Measurements from ENCODE around the gene ZNF43. TPM values are rescaled to one million over a fixed set of nuclear protein-coding genes. Genes with fewer than 3 reads are reported as not detected.

ZNF43 gene
- total RNA-seq, 4 donors from 2014 or later, result 7.6 to 10.4 (median 8.1) TPM

- H3K36me3 ChIP-seq, result peaks cover 3 to 63% (median 37%) of the 10 kb centered on the region in 4 donors
These were observed 5.1 kb upstream of the ZNF43 start for GRCh38 chr19:21841081-21841480.

GRCh38 chr19:21839976-21840375 lies 4.0 kb upstream of the ZNF43 start:
- Histone ChIP-seq H3K27ac (replicated peaks in 1 of 4) (no peak overlapping the region), H3K36me3 (peaks cover 3 to 54% (median 35%) of the 10 kb centered on the region in 4 donors), H3K27me3 (no peaks in the 10 kb centered on the region), H3K4me3 (no peak overlapping the region), H3K4me1 (peaks cover 6 to 7% (median 7%) of the 10 kb centered on the region in 4 donors), H3K9me3 (no peaks in the 10 kb centered on the region)
- no peak for DNase-seq (ENCODE audit: extremely low spot score)
- intact Hi-C loops (cut with DNase I), result no loop called here
- TF ChIP-seq POLR2AphosphoS5 (IDR thresholded peaks at IDR 0.05), result no peak
- TF ChIP-seq POLR2A (IDR thresholded peaks at IDR 0.05; ENCODE audit: low read depth), result no peak
- no peak for TF ChIP-seq EP300 (IDR thresholded peaks at IDR 0.05)
- TF ChIP-seq, protein P1, sequence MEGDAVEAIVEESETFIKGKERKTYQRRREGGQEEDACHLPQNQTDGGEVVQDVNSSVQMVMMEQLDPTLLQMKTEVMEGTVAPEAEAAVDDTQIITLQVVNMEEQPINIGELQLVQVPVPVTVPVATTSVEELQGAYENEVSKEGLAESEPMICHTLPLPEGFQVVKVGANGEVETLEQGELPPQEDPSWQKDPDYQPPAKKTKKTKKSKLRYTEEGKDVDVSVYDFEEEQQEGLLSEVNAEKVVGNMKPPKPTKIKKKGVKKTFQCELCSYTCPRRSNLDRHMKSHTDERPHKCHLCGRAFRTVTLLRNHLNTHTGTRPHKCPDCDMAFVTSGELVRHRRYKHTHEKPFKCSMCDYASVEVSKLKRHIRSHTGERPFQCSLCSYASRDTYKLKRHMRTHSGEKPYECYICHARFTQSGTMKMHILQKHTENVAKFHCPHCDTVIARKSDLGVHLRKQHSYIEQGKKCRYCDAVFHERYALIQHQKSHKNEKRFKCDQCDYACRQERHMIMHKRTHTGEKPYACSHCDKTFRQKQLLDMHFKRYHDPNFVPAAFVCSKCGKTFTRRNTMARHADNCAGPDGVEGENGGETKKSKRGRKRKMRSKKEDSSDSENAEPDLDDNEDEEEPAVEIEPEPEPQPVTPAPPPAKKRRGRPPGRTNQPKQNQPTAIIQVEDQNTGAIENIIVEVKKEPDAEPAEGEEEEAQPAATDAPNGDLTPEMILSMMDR (IDR thresholded peaks at IDR 0.05), result no peak
- WGBS, result 100% methylated on average over 1 of the region's 1 CpG

More at GRCh38 chr19:21841081-21841480, 5.1 kb upstream of the ZNF43 start:
- 100% methylated on average over 5 of the region's 5 CpGs for WGBS
- no peak overlapping the region for H3K4me3 ChIP-seq
- DNase-seq (ENCODE audit: extremely low spot score), result no peak
- peaks cover 6 to 7% (median 6%) of the 10 kb centered on the region in 4 donors for H3K4me1 ChIP-seq
- TF ChIP-seq POLR2AphosphoS5 (IDR thresholded peaks at IDR 0.05) (no peak), EP300 (IDR thresholded peaks at IDR 0.05) (no peak), POLR2A (IDR thresholded peaks at IDR 0.05; ENCODE audit: low read depth) (no peak)
- TF ChIP-seq, protein P1 (IDR thresholded peaks at IDR 0.05), result no peak
- H3K27ac ChIP-seq (replicated peaks in 1 of 4), result no peak overlapping the region
- no peaks in the 10 kb centered on the region for H3K27me3 ChIP-seq
- H3K9me3 ChIP-seq, result no peaks in the 10 kb centered on the region
- intact Hi-C loops (cut with DNase I), result no loop called here

DNA sequence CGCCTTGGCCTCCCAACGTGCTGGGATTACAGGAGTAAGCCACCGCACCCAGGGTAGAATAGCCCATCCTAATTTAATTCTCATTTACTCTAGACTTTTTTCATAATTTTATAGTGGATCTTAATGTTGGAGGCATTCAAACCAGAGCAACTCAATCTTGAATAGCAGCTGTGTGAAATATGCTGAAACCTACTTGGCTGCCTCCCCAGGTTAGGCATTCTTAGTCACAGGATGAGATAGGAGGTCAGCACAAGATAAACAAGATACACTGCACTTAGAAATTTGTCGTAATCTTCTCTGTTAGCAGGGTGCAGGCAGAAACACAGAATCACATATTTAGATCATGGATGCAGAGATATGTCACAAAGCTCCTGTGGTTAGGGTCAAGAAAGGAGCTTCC lies 2.7 kb upstream of the ZNF43 start:
- intact Hi-C loops (cut with DNase I), result no loop called here
- H3K27me3 ChIP-seq, result no peaks in the 10 kb centered on the region
- no peak overlapping the region for H3K27ac ChIP-seq (replicated peaks in 1 of 4)
- H3K4me1 ChIP-seq, result peaks cover 6 to 13% (median 9%) of the 10 kb centered on the region in 4 donors
- 94% methylated on average over 4 of the region's 4 CpGs for WGBS
- H3K9me3 ChIP-seq, result no peaks in the 10 kb centered on the region
- H3K36me3 ChIP-seq, result peaks cover 3 to 44% (median 30%) of the 10 kb centered on the region in 4 donors
- no peak overlapping the region for H3K4me3 ChIP-seq
- TF ChIP-seq POLR2A (IDR thresholded peaks at IDR 0.05; ENCODE audit: low read depth) (no peak), POLR2AphosphoS5 (IDR thresholded peaks at IDR 0.05) (no peak), EP300 (IDR thresholded peaks at IDR 0.05) (no peak)
- TF ChIP-seq, protein P1 (IDR thresholded peaks at IDR 0.05), result no peak
- DNase-seq (ENCODE audit: extremely low spot score), result no peak

DNA sequence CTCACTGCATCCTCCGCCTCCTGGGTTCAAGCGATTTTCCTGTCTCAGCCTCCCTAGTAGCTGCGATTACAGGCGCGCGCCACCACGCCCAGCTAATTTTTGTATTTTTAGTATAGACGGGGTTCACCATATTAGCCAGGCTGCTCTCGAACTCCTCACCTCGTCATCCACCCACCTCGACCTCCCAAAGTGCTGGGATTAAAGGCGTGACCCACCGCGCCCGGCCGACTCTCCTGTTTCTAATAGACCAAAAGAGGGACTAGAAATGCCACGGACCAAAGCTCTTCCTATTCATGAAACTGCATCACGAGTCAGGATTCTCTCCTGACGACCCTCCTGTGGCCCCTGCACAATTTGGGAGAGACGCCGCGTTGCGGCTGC lies 563 bp downstream of the ZNF43 start:
- Histone ChIP-seq H3K4me1 (peaks cover 6 to 17% (median 10%) of the 10 kb centered on the region in 4 donors), H3K27ac (replicated peaks in 1 of 4) (peak overlapping the region; percentile 86 to 93 (median 90)), H3K27me3 (no peaks in the 10 kb centered on the region), H3K36me3 (peaks cover 0 to 11% (median under 1%) of the 10 kb centered on the region in 4 donors), H3K4me3 (peak overlapping the region; percentile 68 to 88 (median 74)), H3K9me3 (peaks cover 0 to 11% (median 0%) of the 10 kb centered on the region in 4 donors)
- TF ChIP-seq POLR2AphosphoS5 (IDR thresholded peaks at IDR 0.05), result no peak
- TF ChIP-seq, protein P1 (IDR thresholded peaks at IDR 0.05), result no peak
- TF ChIP-seq EP300 (IDR thresholded peaks at IDR 0.05), result no peak
- no peak for TF ChIP-seq POLR2A (IDR thresholded peaks at IDR 0.05; ENCODE audit: low read depth)
- DNase-seq (ENCODE audit: extremely low spot score), result no peak
- intact Hi-C loops (cut with DNase I), result no loop called here
- WGBS, result 11% methylated on average over 22 of the region's 23 CpGs

- no peak overlapping the region for H3K27ac ChIP-seq (replicated peaks in 1 of 4)
- intact Hi-C loops (cut with DNase I), result loop anchor here (5.0 kb wide), 1 partner anchor 66 kb away; the partner anchor contains the start of gene ZNF100
- DNase-seq (ENCODE audit: extremely low spot score), result no peak
- peaks cover 0 to 11% (median 0%) of the 10 kb centered on the region in 4 donors for H3K9me3 ChIP-seq
- H3K27me3 ChIP-seq, result no peaks in the 10 kb centered on the region
- 96% methylated on average over 10 of the region's 10 CpGs for WGBS
- TF ChIP-seq, protein P1 (IDR thresholded peaks at IDR 0.05), result no peak
- no peak for TF ChIP-seq POLR2A (IDR thresholded peaks at IDR 0.05; ENCODE audit: low read depth)
- TF ChIP-seq POLR2AphosphoS5 (IDR thresholded peaks at IDR 0.05), result no peak
- no peak for TF ChIP-seq EP300 (IDR thresholded peaks at IDR 0.05)
- peaks cover 6 to 21% (median 10%) of the 10 kb centered on the region in 4 donors for H3K4me1 ChIP-seq
- no peak overlapping the region for H3K4me3 ChIP-seq
- H3K36me3 ChIP-seq, result no peaks in the 10 kb centered on the region
These were observed 2.2 kb downstream of the ZNF43 start for GRCh38 chr19:21833733-21834132.
